Mesothelial cell of epicardium (in vitro differentiated cells): ENCODE measurements around the gene IGLON5. TPM values are rescaled to one million over a fixed set of nuclear protein-coding genes. Genes with fewer than 3 reads are reported as not detected.

ENCODE experiments used
- DNase-seq, 2 experiments: peaks; one replicate each; pipeline ENCODE4 v3.0.0; 2021; ENCODE audit warnings: low spot score in 2 of 2; ENCODE audit not compliant: unreplicated experiment in 2 of 2
- H3K27ac Mint-ChIP-seq: 2 replicates; pipeline ENCODE4 v1.8.0; 2021; ENCODE audit warnings: mixed read lengths
- H3K27me3 Mint-ChIP-seq: 2 replicates; pipeline ENCODE4 v1.8.0; 2021; ENCODE audit warnings: low read depth, mixed read lengths
- H3K36me3 Mint-ChIP-seq: 2 replicates; pipeline ENCODE4 v1.8.0; 2021; ENCODE audit warnings: mixed read lengths
- H3K4me1 Mint-ChIP-seq: 2 replicates; pipeline ENCODE4 v1.8.0; 2021; ENCODE audit warnings: mixed read lengths
- H3K4me3 Mint-ChIP-seq: 2 replicates; pipeline ENCODE4 v1.8.0; 2021; ENCODE audit warnings: mild to moderate bottlenecking, moderate library complexity, mixed read lengths
- H3K9me3 Mint-ChIP-seq: 2 replicates; pipeline ENCODE4 v1.8.0; 2021; ENCODE audit warnings: mixed read lengths
- CTCF ChIP-seq: fragments of 200-600 bp; sonication (generic); IDR thresholded peaks from one replicate; pipeline ENCODE4 v1.5.0; 2021; ENCODE audit warnings: antibody characterized with exemption; ENCODE audit not compliant: unreplicated experiment
- total RNA-seq: library from RNA; stranded (reverse); gene quantifications from 3 replicates; pipeline ENCODE4 v1.2.1, GENCODE V29; 2021

IGLON5 gene
- total RNA-seq, 1 donor from 2014 or later, result 24.9 TPM

GRCh38 chr19:51370230-51370629 lies 58.8 kb downstream of the IGLON5 start:
- no peak for TF ChIP-seq CTCF
- DNase-seq, result no peak
- H3K27ac Mint-ChIP-seq, result no peak overlapping the region
- no peaks in the 10 kb centered on the region for H3K36me3 Mint-ChIP-seq
- H3K4me1 Mint-ChIP-seq, result peaks cover 12% of the 10 kb centered on the region
- no peaks in the 10 kb centered on the region for H3K9me3 Mint-ChIP-seq
- H3K4me3 Mint-ChIP-seq, result peak overlapping the region; percentile 22
- H3K27me3 Mint-ChIP-seq, result peaks cover 19% of the 10 kb centered on the region

DNA sequence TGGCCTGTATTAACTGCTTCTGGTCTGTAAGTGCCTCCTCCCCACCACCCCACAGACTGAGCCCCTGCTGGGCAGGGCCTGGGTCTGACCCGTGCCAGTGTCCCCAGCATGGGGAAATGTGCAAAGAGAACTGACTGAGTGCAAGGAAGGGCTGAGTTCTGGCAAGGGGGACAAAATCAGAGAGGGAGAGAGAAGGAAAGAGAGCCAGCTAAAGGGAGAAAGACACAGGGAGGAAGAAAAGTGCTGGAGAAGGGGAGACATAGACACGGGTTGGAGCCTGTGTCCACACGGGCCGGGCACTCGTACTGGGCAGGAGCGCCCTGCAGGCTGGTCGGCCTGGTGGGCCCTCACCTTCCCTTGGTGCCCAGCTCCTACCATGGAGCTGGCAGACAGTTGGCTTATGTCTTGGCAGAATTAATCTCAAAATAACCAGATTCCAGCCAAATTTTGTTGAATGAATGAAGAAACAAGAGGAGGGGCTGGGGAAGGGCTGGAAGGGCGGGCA lies 59.8 kb downstream of the IGLON5 start:
- TF ChIP-seq CTCF, result no peak
- peaks cover 19% of the 10 kb centered on the region for H3K27me3 Mint-ChIP-seq
- no peak overlapping the region for H3K4me3 Mint-ChIP-seq
- H3K36me3 Mint-ChIP-seq, result no peaks in the 10 kb centered on the region
- H3K9me3 Mint-ChIP-seq, result no peaks in the 10 kb centered on the region
- H3K4me1 Mint-ChIP-seq, result peaks cover 5% of the 10 kb centered on the region
- no peak for DNase-seq
- no peak overlapping the region for H3K27ac Mint-ChIP-seq

DNA sequence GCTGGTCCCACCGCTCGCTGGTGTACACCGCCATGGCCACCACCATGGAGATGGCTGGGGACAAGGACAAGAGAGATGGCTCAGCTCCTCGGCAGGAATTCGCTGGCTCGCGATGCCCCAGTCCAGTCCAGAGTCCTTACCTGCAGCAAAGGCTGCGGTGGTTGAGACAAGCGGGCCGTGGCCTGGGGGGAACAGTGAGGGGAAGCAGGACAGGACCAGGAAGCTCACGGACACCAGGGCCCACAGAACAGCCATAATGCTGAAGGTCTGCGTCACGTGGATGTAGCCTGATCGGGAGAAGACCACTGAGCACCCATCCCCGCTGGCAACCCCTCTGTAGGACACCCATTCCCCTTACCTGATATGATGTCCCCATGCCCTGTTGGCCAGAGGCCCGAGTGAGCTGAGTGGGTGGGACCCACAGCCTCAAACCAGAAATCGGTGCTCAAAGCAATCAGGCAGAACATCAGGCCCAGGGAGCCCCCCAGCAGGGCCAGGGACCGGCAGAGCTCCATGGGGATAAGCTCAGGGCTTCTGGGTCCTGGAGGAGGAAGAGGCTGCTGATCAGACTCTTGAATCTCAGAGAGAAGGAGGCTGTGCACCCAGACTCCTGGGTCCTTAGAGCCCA lies 60.7 kb downstream of the IGLON5 start:
- Mint-ChIP-seq H3K27ac (no peak overlapping the region), H3K4me3 (no peak overlapping the region), H3K9me3 (no peaks in the 10 kb centered on the region), H3K36me3 (no peaks in the 10 kb centered on the region), H3K4me1 (peaks cover 5% of the 10 kb centered on the region), H3K27me3 (peaks cover 19% of the 10 kb centered on the region)
- DNase-seq, result no peak
- TF ChIP-seq CTCF, result no peak

DNA sequence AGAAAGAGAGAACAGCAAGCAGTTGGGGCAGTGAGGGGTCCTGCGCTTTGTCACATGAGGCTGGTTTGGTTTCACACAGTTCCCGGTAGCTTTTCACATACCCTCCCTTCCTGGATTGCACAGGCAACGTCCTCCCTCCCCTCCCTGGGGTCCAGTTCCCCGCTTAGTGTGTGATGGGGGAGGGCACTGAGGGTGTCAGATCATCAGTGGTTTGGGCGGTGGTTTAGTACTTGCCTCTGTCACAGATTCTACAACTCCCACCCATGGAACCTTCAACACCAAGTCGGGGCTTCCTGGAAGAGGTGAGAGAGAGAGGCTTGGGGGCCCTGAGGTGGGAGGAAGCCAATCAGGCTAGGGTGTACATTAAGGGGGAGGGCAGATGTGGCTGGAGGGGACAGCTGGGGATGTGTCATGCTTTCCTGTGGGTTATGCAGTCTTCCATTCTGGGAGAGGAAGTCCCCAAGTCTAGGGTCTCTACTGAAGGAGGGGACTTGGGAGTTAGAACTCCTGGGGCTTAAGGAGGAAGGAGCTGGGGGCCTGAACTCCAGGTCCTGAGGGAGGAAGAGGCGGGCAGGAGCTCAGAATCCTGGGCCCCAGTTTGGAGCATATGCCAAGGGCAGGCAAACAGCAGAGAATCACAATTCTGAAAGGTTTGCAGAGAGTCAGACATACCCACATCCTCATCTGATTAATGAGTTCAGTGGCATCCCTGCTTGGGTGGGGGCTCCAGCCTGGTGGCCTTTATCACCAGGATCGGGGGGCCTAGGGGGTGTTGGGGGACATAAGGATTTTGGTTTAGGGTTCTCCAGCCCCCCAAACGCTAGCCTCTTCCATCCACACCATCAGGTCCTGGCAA lies 61.4 kb downstream of the IGLON5 start, which contains the start of gene NKG7:
Gene NKG7, minus strand, starts transcription at position 6 of the 856 bp plus-strand sequence. CDS start 119 bp downstream, outside the sequence.
- H3K4me3 Mint-ChIP-seq, result no peak within 1 kb of the TSS
- peaks cover 19% of the 10 kb centered on the region for H3K27me3 Mint-ChIP-seq
- no peak within 1 kb of the TSS for H3K27ac Mint-ChIP-seq
- peaks cover 5% of the 10 kb centered on the region for H3K4me1 Mint-ChIP-seq
- no peak for TF ChIP-seq CTCF
- DNase-seq, result no peak
- no peaks in the 10 kb centered on the region for H3K36me3 Mint-ChIP-seq
- no peaks in the 10 kb centered on the region for H3K9me3 Mint-ChIP-seq

DNA sequence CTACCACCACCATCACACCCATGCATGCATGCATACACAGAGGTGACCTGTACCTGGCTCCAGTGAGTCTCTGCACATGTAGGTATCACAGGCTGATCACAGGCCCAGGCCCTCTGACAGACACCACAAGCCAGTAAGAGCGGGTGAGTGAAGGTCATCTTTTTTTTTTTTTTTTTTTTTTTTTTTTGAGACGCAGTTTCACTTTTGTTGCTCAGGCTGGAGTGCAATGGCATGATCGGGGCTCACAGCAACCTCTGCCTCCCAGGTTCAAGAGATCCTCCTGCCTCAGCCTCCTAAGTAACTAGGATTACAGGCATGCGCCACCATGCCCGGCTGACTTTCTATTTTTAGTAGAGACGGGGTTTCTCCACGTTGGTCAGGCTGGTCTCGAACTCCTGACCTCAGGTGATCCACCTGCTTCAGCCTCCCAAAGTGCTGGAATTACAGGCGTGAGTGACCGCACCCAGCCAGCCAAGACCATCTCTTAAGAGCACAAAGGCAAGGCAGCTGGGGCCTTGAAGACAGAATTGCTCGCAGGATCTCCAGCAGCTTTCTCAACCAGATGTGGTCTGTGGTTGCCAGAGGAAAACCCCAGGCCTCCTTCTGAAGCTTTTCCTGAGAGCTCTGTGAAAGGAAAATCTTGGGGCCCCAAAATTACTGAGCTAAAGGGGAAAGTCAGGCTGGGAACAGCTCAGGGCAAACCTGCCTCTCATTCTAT lies 64.2 kb downstream of the IGLON5 start:
- no peaks in the 10 kb centered on the region for H3K9me3 Mint-ChIP-seq
- no peak for TF ChIP-seq CTCF
- no peak overlapping the region for H3K4me3 Mint-ChIP-seq
- peaks cover 17% of the 10 kb centered on the region for H3K27me3 Mint-ChIP-seq
- no peaks in the 10 kb centered on the region for H3K4me1 Mint-ChIP-seq
- H3K27ac Mint-ChIP-seq, result no peak overlapping the region
- DNase-seq, result no peak
- no peaks in the 10 kb centered on the region for H3K36me3 Mint-ChIP-seq
